K562 (cell line): ENCODE measurements around the gene GUK1. TPM values are rescaled to one million over a fixed set of nuclear protein-coding genes. Genes with fewer than 3 reads are reported as not detected.
A peak's percentile ranks its signal among the peaks of the same experiment; 100 is the strongest.

Experiments
- ARHGAP35 ChIP-seq: fragments of 450-650 bp; IDR thresholded peaks from 2 replicates; pipeline ENCODE4 v1.6.1; 2018; ENCODE audit not compliant: partially characterized antibody
- BCOR ChIP-seq: fragments of 450-650 bp; IDR thresholded peaks from 2 replicates; pipeline ENCODE4 v1.6.1; 2016
- CCAR2 ChIP-seq: fragments of 200-400 bp; formaldehyde crosslinking; IDR thresholded peaks from 2 replicates; pipeline ENCODE4 v1.6.1; 2017; ENCODE audit warnings: mild to moderate bottlenecking, low read depth, low read length
- DPF2 ChIP-seq: fragments of 450-650 bp; IDR thresholded peaks from 2 replicates; pipeline ENCODE4 v1.6.1; 2016
- EP400 ChIP-seq: fragments of 450-650 bp; IDR thresholded peaks from 2 replicates; pipeline ENCODE4 v1.6.1; 2017; ENCODE audit warnings: antibody characterized with exemption, mild to moderate bottlenecking, moderate library complexity
- FOS ChIP-seq: IDR thresholded peaks from 3 replicates; pipeline ENCODE4 v1.6.1; 2011; ENCODE audit not compliant: insufficient read length; ENCODE audit errors: extremely low read depth
- FOXJ3 ChIP-seq: sonication (generic); formaldehyde crosslinking; IDR thresholded peaks from 2 replicates; pipeline ENCODE4 v1.4.0; 2020; ENCODE audit warnings: mild to moderate bottlenecking, missing genetic modification reagents
- GATA2 ChIP-seq: sonication (generic); formaldehyde crosslinking; IDR thresholded peaks from 2 replicates; pipeline ENCODE4 v1.4.0; 2020; ENCODE audit warnings: mild to moderate bottlenecking, missing genetic modification reagents
- LCOR ChIP-seq: sonication (generic); formaldehyde crosslinking; IDR thresholded peaks from 2 replicates; pipeline ENCODE4 v1.8.0; 2022; ENCODE audit warnings: mild to moderate bottlenecking, missing genetic modification reagents
- MCM5 ChIP-seq: fragments of 450-650 bp; IDR thresholded peaks from 2 replicates; pipeline ENCODE4 v1.6.1; 2016; ENCODE audit warnings: low read depth
- MITF ChIP-seq: IDR thresholded peaks from 2 replicates; pipeline ENCODE4 v1.6.1; 2014; ENCODE audit warnings: antibody characterized with exemption
- MTA1 ChIP-seq: fragments of 450-650 bp; IDR thresholded peaks from 2 replicates; pipeline ENCODE4 v1.6.1; 2017; ENCODE audit warnings: borderline replicate concordance
- NEUROD1 ChIP-seq: fragments of 150-350 bp; IDR thresholded peaks from 2 replicates; pipeline ENCODE4 v1.6.1; 2014; ENCODE audit warnings: borderline replicate concordance, low read length, low read depth; ENCODE audit not compliant: partially characterized antibody
- POLR3A ChIP-seq: IDR thresholded peaks from 2 replicates; pipeline ENCODE4 v1.6.1; 2011; ENCODE audit warnings: borderline replicate concordance, mild to moderate bottlenecking, moderate library complexity; ENCODE audit not compliant: insufficient read length, insufficient read depth; ENCODE audit errors: extremely low read depth
- PRDM10 ChIP-seq: fragments of 450-650 bp; IDR thresholded peaks from 2 replicates; pipeline ENCODE4 v1.6.1; 2018; ENCODE audit not compliant: partially characterized antibody
- RB1 ChIP-seq: fragments of 450-650 bp; IDR thresholded peaks from 2 replicates; pipeline ENCODE4 v1.6.1; 2017; ENCODE audit warnings: low read depth, mild to moderate bottlenecking
- VEZF1 ChIP-seq: fragments of 200-800 bp; sonication (Bioruptor generic); IDR thresholded peaks from 2 replicates; pipeline ENCODE4 v1.6.1; 2017; ENCODE audit warnings: missing genetic modification characterization, missing compliant biosample characterization
- XRCC5 ChIP-seq: fragments of 200-400 bp; formaldehyde crosslinking; IDR thresholded peaks from 2 replicates; pipeline ENCODE4 v1.6.1; 2017; ENCODE audit warnings: low read depth, mild to moderate bottlenecking, low read length
- ZNF165 ChIP-seq: fragments of 250-450 bp; sonication (Bioruptor Pico); IDR thresholded peaks from 2 replicates; pipeline ENCODE4 v1.4.0; 2020; ENCODE audit warnings: borderline replicate concordance
- ZNF589 ChIP-seq: fragments of 200-800 bp; sonication (Bioruptor generic); IDR thresholded peaks from 2 replicates; pipeline ENCODE4 v1.6.1; 2016; ENCODE audit warnings: low read depth, missing genetic modification characterization, missing compliant biosample characterization
- polyA plus RNA-seq, 8 experiments: library from polyadenylated mRNA; depleted of rRNA in 4 of 8; stranded (reverse) in 5 of 8; unstranded in 3 of 8; fragments of >200 nt; fragmentation: Nextera tagmentation in 2 of 8; fragmentation: Illumina TruSeq in 1 of 8; extraction: Ambion mirVana in 2 of 8; extraction: Trizol in 1 of 8; gene quantifications; 2 replicates each; pipeline versions ENCODE4 v1.2.1 to v1.2.3, GENCODE V29; 2011 to 2014; ENCODE audit warnings: inconsistent platforms in 1 of 8, missing spikeins in 1 of 8
- total RNA-seq, 7 experiments: library from RNA; depleted of rRNA in 6 of 7; stranded (reverse); fragments of >200 nt in 6 of 7; fragmentation: Illumina TruSeq in 2 of 7; extraction: Trizol in 2 of 7; gene quantifications; 2 replicates each; pipeline versions ENCODE4 v1.2.1 to v1.2.3, GENCODE V29; 2011 to 2021; ENCODE audit warnings: low replicate concordance in 1 of 7
- TF ChIP-seq, protein P1 (sequence below): fragments of 250-450 bp; sonication (Bioruptor Pico); IDR thresholded peaks from 2 replicates; pipeline ENCODE4 v1.8.0; 2021; ENCODE audit warnings: moderate library complexity, mild to moderate bottlenecking, inconsistent platforms

The GUK1 gene
- total and polyA plus RNA-seq, 9 of the 15 experiments (the other 6 are each of a cell fraction or from before 2014, with no cell fraction given), result 7.0 to 331 (median 132) TPM

DNA sequence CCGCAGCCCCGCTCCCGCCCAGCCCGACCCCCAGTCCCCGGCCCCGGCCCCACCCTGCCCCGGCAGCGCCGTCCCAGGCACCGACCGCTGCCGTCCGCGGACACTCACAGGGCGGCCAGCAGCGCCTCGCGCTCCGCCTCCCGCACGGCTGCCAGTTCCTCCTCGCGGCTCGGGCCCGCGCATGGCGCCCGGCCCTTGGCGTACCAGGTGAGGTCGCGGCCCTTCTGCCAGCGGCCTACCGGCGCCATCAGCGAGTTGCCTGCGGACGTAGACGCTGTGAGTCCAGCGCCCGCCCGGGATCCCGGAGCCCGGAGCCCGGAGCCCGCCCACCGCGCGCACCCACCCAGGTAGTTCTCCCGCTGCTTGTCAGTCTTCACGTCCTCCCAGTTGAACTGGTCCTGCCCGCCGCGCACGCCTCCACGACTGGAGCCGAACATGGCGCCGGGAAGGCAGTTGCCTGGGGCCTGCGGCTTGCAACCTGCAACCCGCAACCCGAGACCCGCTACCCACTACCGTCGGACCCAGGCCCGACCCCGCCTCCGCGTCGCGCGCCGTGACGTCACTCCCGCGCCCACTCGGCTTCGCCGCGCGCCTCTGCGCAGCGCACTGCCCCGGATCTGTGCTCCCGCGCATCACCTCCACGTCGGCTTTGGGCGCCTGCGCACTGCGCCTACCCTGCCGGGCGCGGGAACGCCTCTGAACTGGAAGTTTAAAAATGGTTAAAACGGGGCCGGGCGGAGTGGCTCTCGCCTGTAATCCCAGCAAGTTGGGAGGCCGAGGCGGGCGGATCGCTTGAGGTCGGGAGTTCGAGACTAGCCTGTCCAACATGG, 37.1 kb upstream of the GUK1 start, which contains the start of gene C1orf35 (continued):
- no peak for TF ChIP-seq ARHGAP35
- peak; percentile 99 for TF ChIP-seq MTA1
- TF ChIP-seq RB1, result peak; percentile 93
- TF ChIP-seq, protein P1, sequence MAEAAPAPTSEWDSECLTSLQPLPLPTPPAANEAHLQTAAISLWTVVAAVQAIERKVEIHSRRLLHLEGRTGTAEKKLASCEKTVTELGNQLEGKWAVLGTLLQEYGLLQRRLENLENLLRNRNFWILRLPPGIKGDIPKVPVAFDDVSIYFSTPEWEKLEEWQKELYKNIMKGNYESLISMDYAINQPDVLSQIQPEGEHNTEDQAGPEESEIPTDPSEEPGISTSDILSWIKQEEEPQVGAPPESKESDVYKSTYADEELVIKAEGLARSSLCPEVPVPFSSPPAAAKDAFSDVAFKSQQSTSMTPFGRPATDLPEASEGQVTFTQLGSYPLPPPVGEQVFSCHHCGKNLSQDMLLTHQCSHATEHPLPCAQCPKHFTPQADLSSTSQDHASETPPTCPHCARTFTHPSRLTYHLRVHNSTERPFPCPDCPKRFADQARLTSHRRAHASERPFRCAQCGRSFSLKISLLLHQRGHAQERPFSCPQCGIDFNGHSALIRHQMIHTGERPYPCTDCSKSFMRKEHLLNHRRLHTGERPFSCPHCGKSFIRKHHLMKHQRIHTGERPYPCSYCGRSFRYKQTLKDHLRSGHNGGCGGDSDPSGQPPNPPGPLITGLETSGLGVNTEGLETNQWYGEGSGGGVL (CRISPR knock-in tag), result no peak
- no peak for TF ChIP-seq MCM5
- no peak for TF ChIP-seq XRCC5
- TF ChIP-seq PRDM10, result no peak
- no peak for TF ChIP-seq POLR3A
- TF ChIP-seq DPF2, result no peak
- peak; percentile 81; the same call in 1 of the 2 replicates for TF ChIP-seq LCOR (CRISPR knock-in tag)
- no peak for TF ChIP-seq CCAR2
- no peak for TF ChIP-seq GATA2 (CRISPR knock-in tag)
- peak; percentile 56; the same call in 1 of the 2 replicates for TF ChIP-seq MITF
- TF ChIP-seq VEZF1 (CRISPR knock-in tag), result peak; percentile 76
- TF ChIP-seq NEUROD1, result peak; percentile 24
- TF ChIP-seq FOS, result no peak
- peak; percentile 90 for TF ChIP-seq EP400
- TF ChIP-seq ZNF589 (CRISPR knock-in tag), result no peak
- no peak for TF ChIP-seq ZNF165
- no peak for TF ChIP-seq BCOR
- TF ChIP-seq FOXJ3 (CRISPR knock-in tag), result no peak
